ENCODE data around the gene SLC40A1. TPM values are rescaled to one million over a fixed set of nuclear protein-coding genes. Genes with fewer than 3 reads are reported as not detected.

The SLC40A1 gene, protein sequence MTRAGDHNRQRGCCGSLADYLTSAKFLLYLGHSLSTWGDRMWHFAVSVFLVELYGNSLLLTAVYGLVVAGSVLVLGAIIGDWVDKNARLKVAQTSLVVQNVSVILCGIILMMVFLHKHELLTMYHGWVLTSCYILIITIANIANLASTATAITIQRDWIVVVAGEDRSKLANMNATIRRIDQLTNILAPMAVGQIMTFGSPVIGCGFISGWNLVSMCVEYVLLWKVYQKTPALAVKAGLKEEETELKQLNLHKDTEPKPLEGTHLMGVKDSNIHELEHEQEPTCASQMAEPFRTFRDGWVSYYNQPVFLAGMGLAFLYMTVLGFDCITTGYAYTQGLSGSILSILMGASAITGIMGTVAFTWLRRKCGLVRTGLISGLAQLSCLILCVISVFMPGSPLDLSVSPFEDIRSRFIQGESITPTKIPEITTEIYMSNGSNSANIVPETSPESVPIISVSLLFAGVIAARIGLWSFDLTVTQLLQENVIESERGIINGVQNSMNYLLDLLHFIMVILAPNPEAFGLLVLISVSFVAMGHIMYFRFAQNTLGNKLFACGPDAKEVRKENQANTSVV
- total RNA-seq (1 to 10 TPM; 7.4 to 8.2 TPM), total RNA-seq (5.7 to 243 (median 58.2) reads per million in 172 experiments)
- polyA plus RNA-seq (2013, experiment 1 of 2): 31.8 TPM
- polyA plus RNA-seq (2013, experiment 2 of 2): 33.3 TPM

DNA sequence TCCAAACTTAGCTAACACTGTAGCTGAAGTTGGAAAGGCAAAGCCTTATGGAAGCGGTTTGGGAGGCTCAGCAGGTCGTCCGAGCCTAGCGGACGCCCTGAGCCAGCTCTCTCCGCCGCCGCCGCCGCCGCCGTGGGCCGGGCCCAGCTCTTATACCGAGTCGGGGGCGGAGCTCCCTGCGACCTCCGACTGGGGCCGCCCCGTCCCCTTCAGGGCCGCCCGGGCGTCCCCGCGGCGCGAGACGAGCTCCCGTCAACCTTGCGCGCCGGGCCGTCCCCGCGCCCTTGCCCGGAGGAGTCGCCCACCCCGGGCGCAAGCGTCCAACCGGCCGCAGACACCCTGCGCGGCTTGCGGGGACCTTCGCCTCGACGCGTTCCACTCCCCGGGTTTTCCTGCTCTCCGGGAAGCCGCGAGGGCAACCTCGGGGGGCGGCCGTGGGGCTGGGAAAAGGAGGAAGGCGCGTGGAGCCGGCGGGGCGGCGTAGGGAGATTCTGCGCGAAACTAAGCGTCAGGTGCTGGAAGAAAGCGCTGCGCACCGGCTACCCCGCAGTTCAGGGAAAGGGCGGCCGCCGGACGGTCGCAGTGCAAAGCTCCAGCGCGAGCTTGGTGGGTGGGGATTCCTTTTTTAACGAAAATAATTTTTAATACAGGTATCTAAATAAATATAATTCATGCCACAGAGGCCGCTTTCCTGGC, at the start of gene SLC40A1:
TSS of gene SLC40A1 (minus strand) at position 129 of the 696 bp plus-strand sequence. CDS start 326 bp downstream, outside the sequence.
- Histone ChIP-seq H3K9me3 (ENCODE audit: control insufficient read depth in 1 of 2, insufficient read depth in 1 of 2, low read length in 2 of 2) (no peaks in the 10 kb centered on the region), H3K4me1 (ENCODE audit: insufficient read depth, low read length) (peaks cover 21% of the 10 kb centered on the region), H3K36me3 (ENCODE audit: insufficient read depth, low read length) (no peaks in the 10 kb centered on the region), H3K27ac (ENCODE audit: low read depth in 1 of 2, low read length in 2 of 2) (peak within 1 kb of the TSS; percentile 46 to 66), H3K4me3 (ENCODE audit: low read length) (peak within 1 kb of the TSS; percentile 79), H3K27me3 (ENCODE audit: control insufficient read depth in 1 of 2, insufficient read depth in 2 of 2, low read length in 2 of 2) (no peaks in the 10 kb centered on the region)
- H3K36me3 Mint-ChIP-seq (ENCODE audit: low read depth): peaks cover 18% of the 10 kb centered on the region
- peaks cover 9% of the 10 kb centered on the region for H3K27me3 Mint-ChIP-seq
- ChIA-PET CTCF (no interaction called here), POLR2A (interaction anchor here (0.6 to 2.3 kb wide), 28 partner anchors 8 to 827 kb away, joined by 3 to 28 read pairs (median 4); partner anchors contain the start of genes ANKAR, ASNSD1, INPP1 and MFSD6)
- peak within 1 kb of the TSS; percentile 83 for H3K27ac Mint-ChIP-seq
- ATAC-seq (ENCODE audit: poor library complexity) (peak; percentile 96), DNase-seq (peak; percentile 44 to 88 (median 69))
- intact Hi-C loops (cut with DNase I, micrococcal nuclease): loop anchor here in 1 of 2 experiments (5.0 kb wide), 2 partner anchors 81 to 139 kb away; partner anchors contain the start of genes ASNSD1 and WDR75
- H3K4me1 Mint-ChIP-seq (ENCODE audit: low read depth): peaks cover 56% of the 10 kb centered on the region
- H3K9me3 Mint-ChIP-seq: no peaks in the 10 kb centered on the region
- H3K4me3 Mint-ChIP-seq: peak within 1 kb of the TSS; percentile 95
- TF ChIP-seq, protein P1, sequence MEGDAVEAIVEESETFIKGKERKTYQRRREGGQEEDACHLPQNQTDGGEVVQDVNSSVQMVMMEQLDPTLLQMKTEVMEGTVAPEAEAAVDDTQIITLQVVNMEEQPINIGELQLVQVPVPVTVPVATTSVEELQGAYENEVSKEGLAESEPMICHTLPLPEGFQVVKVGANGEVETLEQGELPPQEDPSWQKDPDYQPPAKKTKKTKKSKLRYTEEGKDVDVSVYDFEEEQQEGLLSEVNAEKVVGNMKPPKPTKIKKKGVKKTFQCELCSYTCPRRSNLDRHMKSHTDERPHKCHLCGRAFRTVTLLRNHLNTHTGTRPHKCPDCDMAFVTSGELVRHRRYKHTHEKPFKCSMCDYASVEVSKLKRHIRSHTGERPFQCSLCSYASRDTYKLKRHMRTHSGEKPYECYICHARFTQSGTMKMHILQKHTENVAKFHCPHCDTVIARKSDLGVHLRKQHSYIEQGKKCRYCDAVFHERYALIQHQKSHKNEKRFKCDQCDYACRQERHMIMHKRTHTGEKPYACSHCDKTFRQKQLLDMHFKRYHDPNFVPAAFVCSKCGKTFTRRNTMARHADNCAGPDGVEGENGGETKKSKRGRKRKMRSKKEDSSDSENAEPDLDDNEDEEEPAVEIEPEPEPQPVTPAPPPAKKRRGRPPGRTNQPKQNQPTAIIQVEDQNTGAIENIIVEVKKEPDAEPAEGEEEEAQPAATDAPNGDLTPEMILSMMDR (IDR thresholded peaks at IDR 0.05): no peak

DNA sequence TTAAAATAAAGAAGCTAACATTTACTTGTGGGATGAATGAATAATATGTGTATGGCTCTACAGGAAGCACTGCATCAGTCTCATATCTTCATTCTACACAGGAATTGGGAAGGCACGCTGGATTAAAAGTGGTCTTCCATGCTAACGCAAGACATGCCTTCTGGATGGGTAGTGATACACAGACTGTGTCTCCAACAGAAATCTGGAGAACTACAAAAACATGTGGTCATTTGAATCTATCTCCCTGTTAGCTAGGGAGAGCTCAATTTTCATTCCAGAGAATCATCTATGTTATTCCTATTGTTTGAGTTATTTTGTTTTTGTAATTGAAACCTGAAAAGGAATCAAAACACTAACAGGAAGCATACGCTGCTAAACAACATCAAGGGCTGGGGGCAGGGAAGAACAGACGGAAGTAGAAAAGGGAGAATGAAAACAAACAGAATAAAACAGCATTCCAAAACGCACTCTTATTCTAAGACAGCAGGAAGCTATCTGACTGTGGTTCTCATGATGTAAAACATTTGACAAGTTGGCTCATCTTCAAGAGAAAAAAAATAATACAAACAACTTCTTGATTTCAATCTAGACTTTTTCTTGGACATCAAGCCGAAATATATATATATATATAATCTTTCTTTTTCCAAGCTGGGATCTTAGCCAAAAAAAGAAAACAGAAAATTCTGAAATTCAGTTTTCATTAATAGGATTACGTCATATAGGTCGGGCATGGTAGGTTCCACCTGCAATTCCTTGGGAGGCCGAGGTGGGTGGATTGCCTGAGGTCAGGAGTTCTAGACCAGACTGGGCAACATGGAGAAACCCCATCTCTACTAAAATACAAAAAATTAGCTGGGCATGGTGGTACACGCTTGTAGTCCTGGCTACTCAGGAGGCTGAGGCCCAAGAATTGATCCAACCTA, 49.2 kb upstream of the SLC40A1 start:
- DNase-seq: no peak
- intact Hi-C loops (cut with DNase I, micrococcal nuclease): loop anchor here in 1 of 2 experiments (5.0 to 10.0 kb wide), 2 partner anchors 162 to 535 kb away; no protein-coding TSS in a partner anchor
- peaks cover 9% of the 10 kb centered on the region for H3K4me1 ChIP-seq (ENCODE audit: insufficient read depth, low read length)
- ATAC-seq (ENCODE audit: poor library complexity): no peak
- no peaks in the 10 kb centered on the region for H3K27me3 Mint-ChIP-seq
- TF ChIP-seq, protein P1 (IDR thresholded peaks at IDR 0.05): no peak
- CTCF ChIA-PET: interaction anchor here (1.0 kb wide), 1 partner anchor 44 kb away, joined by 3 read pairs; no protein-coding TSS in a partner anchor
- no peaks in the 10 kb centered on the region for H3K36me3 ChIP-seq (ENCODE audit: insufficient read depth, low read length)
- no peak overlapping the region for H3K4me3 Mint-ChIP-seq
- H3K9me3 Mint-ChIP-seq: no peaks in the 10 kb centered on the region
- H3K9me3 ChIP-seq (ENCODE audit: control insufficient read depth in 1 of 2, insufficient read depth in 1 of 2, low read length in 2 of 2): no peaks in the 10 kb centered on the region
- peaks cover 13% of the 10 kb centered on the region for H3K4me1 Mint-ChIP-seq (ENCODE audit: low read depth)
- no peaks in the 10 kb centered on the region for H3K36me3 Mint-ChIP-seq (ENCODE audit: low read depth)
- H3K27me3 ChIP-seq (ENCODE audit: control insufficient read depth in 1 of 2, insufficient read depth in 2 of 2, low read length in 2 of 2): no peaks in the 10 kb centered on the region
- POLR2A ChIA-PET: interaction anchor here (1.2 kb wide), 1 partner anchor 49 kb away, joined by 3 read pairs; the partner anchor contains the start of gene SLC40A1
- H3K27ac ChIP-seq (ENCODE audit: low read depth in 1 of 2, low read length in 2 of 2): no peak overlapping the region
- H3K4me3 ChIP-seq (ENCODE audit: low read length): no peak overlapping the region
- no peak overlapping the region for H3K27ac Mint-ChIP-seq

Measured in CD4-positive, alpha-beta T cell (primary cell).